GM12892 (cell line): ENCODE results near the gene RBM4.

Experiments
- POLR2A ChIP-seq: IDR thresholded peaks from 2 replicates; pipeline ENCODE4 v1.6.1; 2011; ENCODE audit warnings: low read depth, low read length, control low read depth
- POLR2AphosphoS5 ChIP-seq: IDR thresholded peaks from 2 replicates; pipeline ENCODE4 v1.6.1; 2011; ENCODE audit warnings: low read depth, low read length, control low read depth
- TAF1 ChIP-seq: IDR thresholded peaks from 2 replicates; pipeline ENCODE4 v1.6.1; 2011; ENCODE audit warnings: low read depth, mild to moderate bottlenecking, control low read depth, low read length, borderline replicate concordance

- no peak for TF ChIP-seq POLR2AphosphoS5
- no peak for TF ChIP-seq TAF1
- no peak for TF ChIP-seq POLR2A
Observed at GRCh38 chr11:66636411-66636810, 2.1 kb upstream of the RBM4 start.
